ENCODE measurements around the gene ARSG.

The ARSG gene

DNA sequence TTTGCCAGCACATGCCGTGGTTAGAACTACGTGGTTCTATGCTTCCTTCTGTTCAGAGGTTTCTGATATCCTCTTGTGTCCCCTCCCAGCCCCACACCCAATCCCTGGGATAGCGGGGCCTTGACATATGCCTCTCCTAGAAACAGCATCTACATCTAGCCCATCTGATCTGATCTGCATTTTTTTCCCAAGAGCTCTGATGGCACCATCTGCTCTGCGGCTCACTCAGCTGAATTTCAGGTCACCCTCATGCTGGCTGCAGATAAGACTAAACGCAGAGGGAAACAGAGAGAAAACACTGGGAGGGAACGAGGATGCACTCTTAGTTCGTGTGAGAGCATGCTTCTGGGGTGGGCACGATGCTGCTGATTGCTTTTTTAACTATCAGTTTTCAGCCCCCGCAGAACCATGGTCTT lies 155.3 kb downstream of the ARSG start:
- TF ChIP-seq, protein P1, sequence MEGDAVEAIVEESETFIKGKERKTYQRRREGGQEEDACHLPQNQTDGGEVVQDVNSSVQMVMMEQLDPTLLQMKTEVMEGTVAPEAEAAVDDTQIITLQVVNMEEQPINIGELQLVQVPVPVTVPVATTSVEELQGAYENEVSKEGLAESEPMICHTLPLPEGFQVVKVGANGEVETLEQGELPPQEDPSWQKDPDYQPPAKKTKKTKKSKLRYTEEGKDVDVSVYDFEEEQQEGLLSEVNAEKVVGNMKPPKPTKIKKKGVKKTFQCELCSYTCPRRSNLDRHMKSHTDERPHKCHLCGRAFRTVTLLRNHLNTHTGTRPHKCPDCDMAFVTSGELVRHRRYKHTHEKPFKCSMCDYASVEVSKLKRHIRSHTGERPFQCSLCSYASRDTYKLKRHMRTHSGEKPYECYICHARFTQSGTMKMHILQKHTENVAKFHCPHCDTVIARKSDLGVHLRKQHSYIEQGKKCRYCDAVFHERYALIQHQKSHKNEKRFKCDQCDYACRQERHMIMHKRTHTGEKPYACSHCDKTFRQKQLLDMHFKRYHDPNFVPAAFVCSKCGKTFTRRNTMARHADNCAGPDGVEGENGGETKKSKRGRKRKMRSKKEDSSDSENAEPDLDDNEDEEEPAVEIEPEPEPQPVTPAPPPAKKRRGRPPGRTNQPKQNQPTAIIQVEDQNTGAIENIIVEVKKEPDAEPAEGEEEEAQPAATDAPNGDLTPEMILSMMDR (conservative IDR thresholded peaks at IDR 0.05; ENCODE audit: low read depth, low read length): no peak
- Histone ChIP-seq H4K20me1 (ENCODE audit: insufficient read depth) (no peaks in the 10 kb centered on the region), H3K27ac (no peak overlapping the region), H3K27me3 (ENCODE audit: insufficient read depth, low read depth) (no peaks in the 10 kb centered on the region), H2AFZ (ENCODE audit: low read depth) (no peak overlapping the region), H3K4me2 (no peak overlapping the region), H3K4me1 (ENCODE audit: low read depth, poor library complexity, severe bottlenecking) (no peaks in the 10 kb centered on the region), H3K79me2 (ENCODE audit: insufficient read depth, low read depth) (no peaks in the 10 kb centered on the region), H3K36me3 (ENCODE audit: insufficient read depth) (no peaks in the 10 kb centered on the region), H3K9ac (no peak overlapping the region), H3K4me3 (IDR thresholded peaks at IDR 0.05; ENCODE audit: insufficient read depth, low read depth, low read length) (no peak overlapping the region)

DNA sequence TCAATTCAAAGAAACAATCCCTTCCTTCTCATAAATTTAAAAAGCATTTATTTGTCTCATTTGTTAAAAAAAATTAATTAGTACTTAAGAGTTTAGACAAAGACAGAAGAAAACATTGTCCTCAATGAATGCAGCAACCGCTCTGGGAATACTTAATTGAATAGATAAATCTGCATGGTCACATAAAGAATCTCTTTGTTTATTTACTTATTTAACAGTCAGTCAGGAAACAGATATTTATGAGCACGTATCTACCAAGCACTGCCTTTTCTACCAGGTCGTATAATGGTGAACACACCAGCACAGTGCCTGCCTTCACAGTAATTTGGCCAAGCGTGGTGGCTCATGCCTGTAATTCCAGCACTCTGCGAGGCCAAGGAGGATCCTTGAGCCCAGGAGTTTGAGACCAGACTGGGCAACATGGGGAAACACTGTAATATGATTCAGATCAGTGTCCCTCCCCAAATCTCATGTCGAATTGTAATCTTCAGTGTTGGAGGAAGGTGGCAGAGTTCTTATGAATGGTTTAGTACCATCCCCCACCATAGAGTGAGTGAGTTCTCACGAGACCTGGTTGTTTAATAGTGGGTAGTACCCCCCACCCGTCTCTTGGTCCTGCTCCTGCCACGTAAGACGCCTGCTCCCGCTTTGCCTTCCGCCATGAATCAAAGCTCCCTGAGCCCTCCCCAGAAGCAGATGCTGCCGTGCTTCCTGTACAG lies 157.9 kb downstream of the ARSG start:
- H3K36me3 ChIP-seq (ENCODE audit: insufficient read depth): no peaks in the 10 kb centered on the region
- no peaks in the 10 kb centered on the region for H3K27me3 ChIP-seq (ENCODE audit: insufficient read depth, low read depth)
- no peak overlapping the region for H2AFZ ChIP-seq (ENCODE audit: low read depth)
- H3K4me1 ChIP-seq (ENCODE audit: low read depth, poor library complexity, severe bottlenecking): no peaks in the 10 kb centered on the region
- H3K27ac ChIP-seq: no peak overlapping the region
- no peak overlapping the region for H3K9ac ChIP-seq
- no peaks in the 10 kb centered on the region for H3K79me2 ChIP-seq (ENCODE audit: insufficient read depth, low read depth)
- TF ChIP-seq, protein P1 (conservative IDR thresholded peaks at IDR 0.05; ENCODE audit: low read depth, low read length): no peak
- no peak overlapping the region for H3K4me2 ChIP-seq
- H4K20me1 ChIP-seq (ENCODE audit: insufficient read depth): no peaks in the 10 kb centered on the region
- H3K4me3 ChIP-seq (IDR thresholded peaks at IDR 0.05; ENCODE audit: insufficient read depth, low read depth, low read length): no peak overlapping the region

DNA sequence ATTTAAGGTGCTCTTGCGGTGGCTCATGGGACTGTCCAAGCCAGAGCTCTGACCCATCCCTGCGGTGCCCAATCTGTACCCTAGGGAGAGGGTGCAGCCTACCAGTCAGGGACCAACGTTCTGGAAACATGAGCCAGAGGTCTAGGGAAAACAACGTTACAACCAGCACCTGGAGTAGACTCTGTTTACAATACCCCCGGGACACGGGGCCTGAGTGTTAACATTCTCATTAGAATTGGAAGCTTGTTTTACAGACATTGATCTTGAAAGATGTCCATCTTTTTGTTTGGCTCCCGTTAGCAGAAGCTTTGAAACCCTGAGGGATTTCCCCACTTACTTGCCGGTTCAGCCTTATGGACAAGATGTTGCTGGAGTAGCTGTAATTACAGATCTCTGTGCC lies 159.1 kb downstream of the ARSG start:
- H3K36me3 ChIP-seq (ENCODE audit: insufficient read depth): no peaks in the 10 kb centered on the region
- H3K4me2 ChIP-seq: no peak overlapping the region
- H2AFZ ChIP-seq (ENCODE audit: low read depth): no peak overlapping the region
- TF ChIP-seq, protein P1 (conservative IDR thresholded peaks at IDR 0.05; ENCODE audit: low read depth, low read length): no peak
- H3K27ac ChIP-seq: no peak overlapping the region
- H3K4me1 ChIP-seq (ENCODE audit: low read depth, poor library complexity, severe bottlenecking): peaks cover 11% of the 10 kb centered on the region
- H4K20me1 ChIP-seq (ENCODE audit: insufficient read depth): no peaks in the 10 kb centered on the region
- H3K79me2 ChIP-seq (ENCODE audit: insufficient read depth, low read depth): no peaks in the 10 kb centered on the region
- H3K9ac ChIP-seq: no peak overlapping the region
- no peaks in the 10 kb centered on the region for H3K27me3 ChIP-seq (ENCODE audit: insufficient read depth, low read depth)
- no peak overlapping the region for H3K4me3 ChIP-seq (IDR thresholded peaks at IDR 0.05; ENCODE audit: insufficient read depth, low read depth, low read length)

DNA sequence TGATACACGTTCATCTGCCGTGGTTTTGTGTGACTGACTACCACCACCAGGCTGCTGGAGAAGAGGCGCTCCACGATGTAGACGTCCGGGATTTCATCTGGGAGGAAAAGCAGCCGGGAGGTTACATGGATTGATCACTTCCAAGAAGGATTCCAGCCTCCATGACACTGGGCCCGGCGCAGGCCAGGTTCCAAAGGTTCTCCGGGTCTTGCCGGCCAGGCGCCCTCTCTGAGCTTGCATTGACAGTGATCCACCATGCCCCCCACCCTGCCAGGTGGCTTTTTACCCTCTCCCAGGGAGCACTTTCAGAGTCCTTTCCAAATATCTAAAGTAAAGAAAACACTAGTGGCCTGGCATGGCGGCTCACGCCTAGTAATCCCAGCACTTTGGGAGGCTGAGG lies 159.5 kb downstream of the ARSG start:
- Histone ChIP-seq H3K27me3 (ENCODE audit: insufficient read depth, low read depth) (no peaks in the 10 kb centered on the region), H2AFZ (ENCODE audit: low read depth) (no peak overlapping the region), H3K79me2 (ENCODE audit: insufficient read depth, low read depth) (no peaks in the 10 kb centered on the region), H4K20me1 (ENCODE audit: insufficient read depth) (no peaks in the 10 kb centered on the region), H3K4me1 (ENCODE audit: low read depth, poor library complexity, severe bottlenecking) (peaks cover 15% of the 10 kb centered on the region), H3K9ac (no peak overlapping the region), H3K4me2 (no peak overlapping the region), H3K4me3 (IDR thresholded peaks at IDR 0.05; ENCODE audit: insufficient read depth, low read depth, low read length) (no peak overlapping the region), H3K36me3 (ENCODE audit: insufficient read depth) (no peaks in the 10 kb centered on the region), H3K27ac (no peak overlapping the region)
- TF ChIP-seq, protein P1 (conservative IDR thresholded peaks at IDR 0.05; ENCODE audit: low read depth, low read length): no peak
